ENCODE results near the gene IFNLR1. TPM values are rescaled to one million over a fixed set of nuclear protein-coding genes. Genes with fewer than 3 reads are reported as not detected.

IFNLR1 gene
- not detected in 2 replicates for total RNA-seq

DNA sequence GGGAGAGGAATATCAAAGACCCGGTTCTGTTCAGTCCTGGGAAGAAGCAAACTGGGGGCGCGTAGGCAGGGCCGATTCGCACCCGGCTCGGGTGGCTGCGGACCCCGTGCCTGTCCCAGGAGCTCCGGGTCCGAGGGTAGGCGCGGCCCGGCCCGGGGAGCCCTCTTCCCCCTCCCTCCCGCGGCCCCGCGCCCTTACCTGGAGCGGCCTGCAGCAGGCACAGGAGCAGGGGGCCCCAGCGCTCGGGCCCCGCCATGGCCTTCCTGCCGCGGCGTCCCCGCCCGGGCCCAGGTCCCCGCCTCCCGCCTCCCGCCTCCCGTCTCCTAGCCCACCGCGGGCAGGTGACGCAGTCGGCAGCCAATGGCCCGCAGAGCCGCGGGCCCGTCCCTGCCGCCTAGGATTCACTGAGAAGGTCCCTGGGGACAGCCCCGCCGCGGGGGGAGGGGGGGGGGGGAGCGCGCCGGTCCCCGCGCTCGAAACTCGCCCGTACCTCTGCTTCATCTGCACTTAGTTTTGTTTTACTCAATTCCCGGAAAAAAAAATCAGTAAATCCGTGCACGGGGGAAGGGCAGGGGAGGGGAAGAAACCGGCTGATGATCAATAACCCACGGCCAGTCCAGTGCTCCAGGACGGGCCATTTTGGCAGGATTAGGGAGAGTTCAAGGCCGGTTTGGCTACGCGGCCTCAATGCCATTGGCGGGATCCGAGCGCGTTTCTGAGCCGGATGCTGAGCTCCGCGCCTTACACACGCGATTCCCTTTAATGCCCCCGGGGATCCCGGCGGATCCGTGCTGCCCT, at the start of gene IFNLR1:
Gene IFNLR1 (minus strand): TSS at position 297 of the 798 bp plus-strand sequence. CDS start 41 bp downstream, at position 256.

DNA sequence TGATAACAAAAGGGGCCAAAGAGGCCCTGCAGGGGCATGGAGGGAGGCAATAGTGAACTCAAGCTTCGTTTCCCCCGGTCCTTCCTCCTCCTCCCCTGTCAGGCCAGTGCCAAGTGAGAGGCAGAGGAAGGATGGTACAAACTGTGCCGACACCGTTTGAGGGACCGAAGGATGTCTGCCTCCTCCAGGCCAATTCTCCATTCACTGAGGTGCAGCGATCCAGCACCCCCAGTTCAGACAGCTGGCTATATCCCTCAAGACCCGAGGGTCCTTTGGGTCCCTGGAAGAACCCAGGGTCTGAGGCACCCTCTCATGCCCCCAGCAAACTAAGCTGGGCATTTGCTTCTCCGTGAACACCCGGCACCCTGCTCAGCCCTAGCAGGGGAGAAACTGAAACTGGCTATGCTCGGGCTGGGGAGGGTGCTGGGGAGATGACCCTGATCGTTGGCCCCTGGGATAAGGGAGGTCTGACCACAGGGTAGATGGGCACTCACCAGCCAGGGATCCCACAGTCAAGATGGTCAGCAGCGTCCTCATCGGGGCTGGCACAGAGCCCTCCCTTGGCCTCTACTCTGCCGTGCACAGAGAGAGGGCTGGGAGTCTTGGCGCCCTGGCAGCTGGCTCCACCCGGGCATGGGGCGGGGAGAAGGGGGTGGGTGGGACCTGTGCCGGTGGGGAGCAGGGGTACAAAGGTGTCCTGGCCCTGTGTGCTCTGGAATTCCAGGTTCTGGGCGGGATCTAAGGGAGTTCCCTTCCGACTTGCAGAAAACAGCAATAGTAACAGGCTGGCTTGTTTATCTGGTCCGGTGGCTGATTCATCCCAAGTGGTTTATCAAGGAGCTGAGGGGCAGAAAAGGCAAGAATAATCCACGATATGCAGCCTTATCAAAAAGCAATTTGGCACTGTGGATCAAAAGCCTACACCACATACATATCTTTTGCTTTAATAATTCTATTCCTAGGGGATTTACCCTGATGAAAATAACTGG, 44.2 kb downstream of the IFNLR1 start, which contains the start of gene IL22RA1:
Gene IL22RA1 (minus strand): TSS at position 595 of the 989 bp plus-strand sequence. CDS start 58 bp downstream, at position 537.

DNA sequence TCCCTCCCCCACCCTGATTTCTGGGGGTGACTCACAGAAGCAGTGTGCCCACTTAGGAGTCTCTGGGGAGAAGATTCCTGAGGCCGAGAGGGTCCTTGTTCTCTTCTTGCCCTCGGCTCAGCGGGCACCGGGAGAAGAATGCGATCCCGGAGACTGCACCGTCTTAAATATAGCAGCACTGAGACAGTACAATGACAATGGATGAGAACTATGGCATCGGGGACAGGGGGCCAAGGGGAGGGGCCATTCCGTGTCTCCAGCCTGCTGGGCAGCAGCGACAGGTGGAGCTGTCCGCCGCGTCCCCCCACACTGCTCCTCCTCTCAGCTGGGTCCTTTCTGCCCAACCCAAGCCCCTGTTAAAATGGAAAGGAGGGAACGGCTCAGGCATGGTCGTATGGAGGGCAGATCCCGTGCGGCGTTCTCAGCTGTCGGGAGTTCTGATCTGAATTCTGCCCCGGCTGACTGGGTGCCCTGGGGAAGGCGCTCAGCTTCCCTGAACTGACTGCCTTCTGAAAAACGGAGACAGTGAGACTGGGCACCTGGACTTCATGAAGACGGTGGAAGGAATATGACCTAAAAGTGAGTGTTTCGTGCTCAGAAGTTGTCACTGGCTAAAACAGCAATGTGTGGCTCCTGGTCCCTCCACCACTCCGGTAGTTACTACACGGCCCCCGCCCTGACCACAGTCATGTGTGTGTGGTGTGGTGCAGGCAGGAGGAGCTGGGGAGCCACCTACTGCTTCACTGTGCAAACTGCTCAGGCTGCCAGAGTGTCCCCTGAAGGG, 74.9 kb downstream of the IFNLR1 start, which contains the start of gene MYOM3:
Gene MYOM3 (minus strand): TSS at position 140 of the 784 bp plus-strand sequence. CDS start 3,499 bp downstream, outside the sequence.

Other genes starting within 250 kb of the IFNLR1 start
- 90.9 and 143 TPM in 2 replicates for gene PNRC2, start 227.5 kb downstream of the IFNLR1 start, total RNA-seq
- gene SRSF10, start 207.0 kb downstream of the IFNLR1 start, total RNA-seq, result 92.7 and 107 TPM in 2 replicates
- 0.13 and 0.31 TPM in 2 replicates for gene MYOM3, start 75.2 kb downstream of the IFNLR1 start, total RNA-seq
- gene IL22RA1, start 44.1 kb downstream of the IFNLR1 start, total RNA-seq, result 0.13 and 0.25 TPM in 2 replicates
- gene GRHL3, start 132.1 kb upstream of the IFNLR1 start, total RNA-seq, result 0.19 TPM in 1 of 2 replicates, not detected in the other
- 3.0 and 4.1 TPM in 2 replicates for gene STPG1, start 226.5 kb upstream of the IFNLR1 start, total RNA-seq
- gene NIPAL3, start 228.5 kb upstream of the IFNLR1 start, total RNA-seq, result 23.8 and 25.7 TPM in 2 replicates